ENCODE data around the gene HBM. TPM values are rescaled to one million over a fixed set of nuclear protein-coding genes. Genes with fewer than 3 reads are reported as not detected.
A peak's percentile ranks its signal among the peaks of the same experiment; 100 is the strongest.
"Not testable (repeated sequence)": the region's sequence is repeated elsewhere in the genome, so short reads cannot be mapped to it uniquely, and the experiment has no call there.

Gene HBM
- total RNA-seq, 2 donors from 2014 or later, result not detected

- H3K9me3 Mint-ChIP-seq, result no peaks in the 10 kb centered on the region
- peak overlapping the region; percentile 65 to 79 for H3K4me3 Mint-ChIP-seq
- ATAC-seq (replicated peaks in 1 of 2) (no peak), DNase-seq (no peak)
- peaks cover 56% of the 10 kb centered on the region for H3K27me3 Mint-ChIP-seq (ENCODE audit: low read depth)
- no peaks in the 10 kb centered on the region for H3K36me3 Mint-ChIP-seq (ENCODE audit: insufficient read depth in 2 of 2)
- peaks cover 10% of the 10 kb centered on the region for H3K4me1 Mint-ChIP-seq (ENCODE audit: low read depth)
- no peak overlapping the region for H3K27ac Mint-ChIP-seq
Observed at GRCh38 chr16:166375-167121, 770 bp downstream of the HBM start.

- peaks cover 10% of the 10 kb centered on the region for H3K4me1 Mint-ChIP-seq (ENCODE audit: low read depth)
- DNase-seq (no peak), ATAC-seq (replicated peaks in 1 of 2) (no peak)
- H3K27me3 Mint-ChIP-seq (ENCODE audit: low read depth), result peaks cover 57% of the 10 kb centered on the region
- no peaks in the 10 kb centered on the region for H3K9me3 Mint-ChIP-seq
- H3K36me3 Mint-ChIP-seq (ENCODE audit: insufficient read depth in 2 of 2), result no peaks in the 10 kb centered on the region
- no peak overlapping the region for H3K27ac Mint-ChIP-seq
- H3K4me3 Mint-ChIP-seq, result peak overlapping the region; percentile 31 to 65
Observed at GRCh38 chr16:167122-167690, 1.4 kb downstream of the HBM start.

- DNase-seq (no peak), ATAC-seq (replicated peaks in 1 of 2) (no peak)
- H3K36me3 Mint-ChIP-seq (ENCODE audit: insufficient read depth in 2 of 2), result no peaks in the 10 kb centered on the region
- H3K4me3 Mint-ChIP-seq, result no peak overlapping the region
- H3K9me3 Mint-ChIP-seq, result no peaks in the 10 kb centered on the region
- H3K4me1 Mint-ChIP-seq (ENCODE audit: low read depth), result peaks cover 10% of the 10 kb centered on the region
- no peak overlapping the region for H3K27ac Mint-ChIP-seq
- H3K27me3 Mint-ChIP-seq (ENCODE audit: low read depth), result peaks cover 57% of the 10 kb centered on the region
Observed at GRCh38 chr16:168424-168823, 2.6 kb downstream of the HBM start.

- H3K27me3 Mint-ChIP-seq (ENCODE audit: low read depth), result peaks cover 63% of the 10 kb centered on the region
- no peak overlapping the region for H3K4me3 Mint-ChIP-seq
- ATAC-seq (replicated peaks in 1 of 2), result no peak
- H3K4me1 Mint-ChIP-seq (ENCODE audit: low read depth), result peaks cover 10% of the 10 kb centered on the region
- H3K27ac Mint-ChIP-seq, result no peak overlapping the region
- no peaks in the 10 kb centered on the region for H3K36me3 Mint-ChIP-seq (ENCODE audit: insufficient read depth in 2 of 2)
- no peaks in the 10 kb centered on the region for H3K9me3 Mint-ChIP-seq
- DNase-seq, result no peak
Observed at GRCh38 chr16:169014-169413, 3.2 kb downstream of the HBM start.

- H3K9me3 Mint-ChIP-seq; H3K36me3 Mint-ChIP-seq (ENCODE audit: insufficient read depth in 2 of 2); ATAC-seq (replicated peaks in 1 of 2); DNase-seq; H3K4me3 Mint-ChIP-seq; H3K27ac Mint-ChIP-seq; H3K4me1 Mint-ChIP-seq (ENCODE audit: low read depth): not testable (repeated sequence)
- peaks cover 74% of the 10 kb centered on the region for H3K27me3 Mint-ChIP-seq (ENCODE audit: low read depth)
Observed at GRCh38 chr16:170088-170507, 4.3 kb downstream of the HBM start.

GRCh38 chr16:170788-171187 lies 5.0 kb downstream of the HBM start:
- Mint-ChIP-seq H3K36me3 (ENCODE audit: insufficient read depth in 2 of 2) (no peaks in the 10 kb centered on the region), H3K9me3 (no peaks in the 10 kb centered on the region), H3K27me3 (ENCODE audit: low read depth) (peaks cover 81% of the 10 kb centered on the region), H3K27ac (no peak overlapping the region), H3K4me1 (ENCODE audit: low read depth) (peaks cover 10% of the 10 kb centered on the region), H3K4me3 (no peak overlapping the region)
- ATAC-seq (replicated peaks in 1 of 2) (no peak), DNase-seq (no peak)

GRCh38 chr16:172374-172941 lies 6.7 kb downstream of the HBM start, which contains the start of gene HBA2:
Gene HBA2, plus strand, starts transcription at chr16:172876. Its CDS starts 37 bp downstream, at chr16:172913.
- H3K36me3 Mint-ChIP-seq (ENCODE audit: insufficient read depth in 2 of 2); DNase-seq; H3K27ac Mint-ChIP-seq; H3K9me3 Mint-ChIP-seq; H3K4me1 Mint-ChIP-seq (ENCODE audit: low read depth): not testable (repeated sequence)
- peaks cover 74% of the 10 kb centered on the region for H3K27me3 Mint-ChIP-seq (ENCODE audit: low read depth)
- peak; percentile 49 to 59 for ATAC-seq (replicated peaks in 1 of 2)
- peak within 1 kb of the TSS; percentile 38 to 73 for H3K4me3 Mint-ChIP-seq

GRCh38 chr16:173211-173854 lies 7.6 kb downstream of the HBM start:
- not testable (repeated sequence) for H3K36me3 Mint-ChIP-seq (ENCODE audit: insufficient read depth in 2 of 2); DNase-seq; H3K27ac Mint-ChIP-seq; ATAC-seq (replicated peaks in 1 of 2); H3K9me3 Mint-ChIP-seq; H3K4me1 Mint-ChIP-seq (ENCODE audit: low read depth)
- Mint-ChIP-seq H3K27me3 (ENCODE audit: low read depth) (peaks cover 74% of the 10 kb centered on the region), H3K4me3 (peak overlapping the region; percentile 38 to 73)

- H3K27me3 Mint-ChIP-seq (ENCODE audit: low read depth), result peaks cover 73% of the 10 kb centered on the region
- H3K4me1 Mint-ChIP-seq (ENCODE audit: low read depth); H3K9me3 Mint-ChIP-seq; ATAC-seq (replicated peaks in 1 of 2); DNase-seq; H3K36me3 Mint-ChIP-seq (ENCODE audit: insufficient read depth in 2 of 2); H3K27ac Mint-ChIP-seq: not testable (repeated sequence)
- H3K4me3 Mint-ChIP-seq, result peak overlapping the region in 1 of 2 donors; percentile 8
Observed at GRCh38 chr16:173928-174769, 8.4 kb downstream of the HBM start.

- Mint-ChIP-seq H3K9me3 (no peaks in the 10 kb centered on the region), H3K4me1 (ENCODE audit: low read depth) (peaks cover 6% of the 10 kb centered on the region), H3K27me3 (ENCODE audit: low read depth) (peaks cover 66% of the 10 kb centered on the region), H3K36me3 (ENCODE audit: insufficient read depth in 2 of 2) (no peaks in the 10 kb centered on the region), H3K4me3 (peak overlapping the region in 1 of 2 donors; percentile 12), H3K27ac (no peak overlapping the region)
- DNase-seq (no peak), ATAC-seq (replicated peaks in 1 of 2) (no peak)
Observed at GRCh38 chr16:175011-175949, 9.5 kb downstream of the HBM start.

GRCh38 chr16:176006-176405 lies 10.2 kb downstream of the HBM start:
- H3K27ac Mint-ChIP-seq; H3K36me3 Mint-ChIP-seq (ENCODE audit: insufficient read depth in 2 of 2); H3K4me1 Mint-ChIP-seq (ENCODE audit: low read depth); H3K9me3 Mint-ChIP-seq; DNase-seq: not testable (repeated sequence)
- H3K27me3 Mint-ChIP-seq (ENCODE audit: low read depth), result peaks cover 58% of the 10 kb centered on the region
- peak overlapping the region in 1 of 2 donors; percentile 54 for H3K4me3 Mint-ChIP-seq
- peak in 1 of 2 donors; percentile 1 for ATAC-seq (replicated peaks in 1 of 2)

Data from activated T-cell treated with anti-CD3 and anti-CD28 coated beads, Interleukin-2, amount 50 U/mL, for 72 hours (primary cell).